BLaER1 (cell line): Measurements from ENCODE around the gene PGS1.

ENCODE experiments used
- H3K27ac ChIP-seq: shearing (Covaris generic); formaldehyde crosslinking; 2 replicates; pipeline ENCODE4 v1.8.1; 2022
- H3K27me3 ChIP-seq: shearing (Covaris generic); formaldehyde crosslinking; 2 replicates; pipeline ENCODE4 v1.8.1; 2022
- H3K36me3 ChIP-seq: shearing (Covaris generic); formaldehyde crosslinking; 2 replicates; pipeline ENCODE4 v1.8.1; 2022
- H3K4me1 ChIP-seq: shearing (Covaris generic); formaldehyde crosslinking; 2 replicates; pipeline ENCODE4 v1.8.1; 2022
- H3K4me2 ChIP-seq: shearing (Covaris generic); formaldehyde crosslinking; 2 replicates; pipeline ENCODE4 v1.8.1; 2022
- H3K4me3 ChIP-seq: shearing (Covaris generic); formaldehyde crosslinking; 2 replicates; pipeline ENCODE4 v1.8.1; 2022
- H3K9ac ChIP-seq: shearing (Covaris generic); formaldehyde crosslinking; 2 replicates; pipeline ENCODE4 v1.8.1; 2022
- H3K9me3 ChIP-seq: shearing (Covaris generic); formaldehyde crosslinking; 2 replicates; pipeline ENCODE4 v1.8.1; 2022
- H4K20me1 ChIP-seq: shearing (Covaris generic); formaldehyde crosslinking; 2 replicates; pipeline ENCODE4 v1.8.1; 2022
- Cebpa-rat ChIP-seq: shearing (Covaris generic); IDR thresholded peaks from 2 replicates; pipeline ENCODE4 v1.8.1; 2022

Gene PGS1

DNA sequence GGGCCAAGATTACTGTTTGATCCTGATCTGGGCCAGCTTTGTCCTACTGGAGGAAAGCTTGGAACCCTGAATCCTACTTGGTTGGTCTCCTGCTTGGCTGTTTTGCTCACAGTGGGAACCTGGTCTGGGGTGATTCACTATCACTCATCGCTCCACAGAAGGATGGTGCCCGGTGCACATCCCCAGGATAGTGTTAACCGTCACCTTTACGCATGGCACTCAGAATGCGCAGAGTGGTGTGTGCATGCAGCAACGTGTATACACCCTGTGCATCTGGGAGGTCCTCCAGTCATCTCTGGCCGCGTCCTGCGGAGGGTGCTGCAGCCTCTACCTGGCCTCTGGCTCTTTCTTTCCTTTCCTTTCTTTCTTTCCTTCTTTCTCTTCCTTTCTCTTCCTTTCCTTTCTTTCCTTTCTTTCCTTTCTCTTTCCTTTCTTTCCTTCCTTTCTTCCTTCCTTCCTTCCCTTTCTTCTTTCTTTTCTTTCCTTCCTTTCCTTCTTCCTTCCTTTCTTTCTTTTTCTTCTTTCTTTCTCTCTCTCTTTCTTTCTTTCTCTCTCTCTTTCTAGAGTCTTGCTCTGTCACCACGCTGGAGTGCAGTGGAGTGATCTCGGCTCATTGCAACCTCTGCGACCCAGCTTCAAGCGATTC is 31.7 kb upstream of the PGS1 start:
- Histone ChIP-seq H3K27me3 (peaks cover 32% of the 10 kb centered on the region), H3K4me1 (peaks cover 52% of the 10 kb centered on the region), H4K20me1 (peaks cover 9% of the 10 kb centered on the region; the same call in 1 of the 2 replicates), H3K9me3 (no peaks in the 10 kb centered on the region), H3K4me3 (no peak overlapping the region), H3K36me3 (no peaks in the 10 kb centered on the region), H3K9ac (no peak overlapping the region), H3K27ac (no peak overlapping the region), H3K4me2 (no peak overlapping the region)
- TF ChIP-seq Cebpa-rat: no peak

DNA sequence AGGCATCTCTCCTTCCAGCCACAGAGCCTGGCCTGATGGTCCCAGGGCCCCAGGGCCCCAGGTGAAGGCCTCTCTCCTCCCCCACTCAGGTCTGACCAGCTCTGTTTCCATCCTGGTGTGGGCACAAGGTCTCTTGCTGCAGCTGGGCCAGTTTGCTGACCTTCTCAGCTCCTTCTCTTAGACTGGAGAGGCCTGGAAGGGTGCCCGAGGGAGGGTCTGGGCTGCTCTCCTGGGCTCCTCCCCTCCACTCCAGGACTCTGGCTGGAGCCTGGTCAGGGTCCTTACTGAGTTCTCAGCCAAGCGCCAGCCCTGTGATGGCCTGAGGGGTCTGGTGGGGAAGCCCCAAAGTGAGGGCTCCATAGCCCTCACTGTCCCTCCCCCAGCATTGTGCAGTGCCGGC is 31.0 kb upstream of the PGS1 start:
- no peak overlapping the region for H3K4me2 ChIP-seq
- H4K20me1 ChIP-seq: peaks cover 4% of the 10 kb centered on the region; the same call in 1 of the 2 replicates
- no peak overlapping the region for H3K9ac ChIP-seq
- no peaks in the 10 kb centered on the region for H3K9me3 ChIP-seq
- TF ChIP-seq Cebpa-rat: no peak
- peaks cover 53% of the 10 kb centered on the region for H3K4me1 ChIP-seq
- H3K27ac ChIP-seq: no peak overlapping the region
- peaks cover 25% of the 10 kb centered on the region for H3K27me3 ChIP-seq
- no peak overlapping the region for H3K4me3 ChIP-seq
- H3K36me3 ChIP-seq: no peaks in the 10 kb centered on the region

- no peak for TF ChIP-seq Cebpa-rat
- no peaks in the 10 kb centered on the region for H4K20me1 ChIP-seq
Observed at GRCh38 chr17:78348055-78348770, 30.2 kb upstream of the PGS1 start.

GRCh38 chr17:78349891-78350642 is 28.4 kb upstream of the PGS1 start:
- no peak for TF ChIP-seq Cebpa-rat
- H3K4me3 ChIP-seq: no peak overlapping the region
- no peaks in the 10 kb centered on the region for H3K36me3 ChIP-seq
- H3K27ac ChIP-seq: no peak overlapping the region
- peak overlapping the region; percentile 97 for H3K4me2 ChIP-seq
- H3K27me3 ChIP-seq: peaks cover 21% of the 10 kb centered on the region
- H3K9me3 ChIP-seq: no peaks in the 10 kb centered on the region
- H3K9ac ChIP-seq: no peak overlapping the region
- peaks cover 47% of the 10 kb centered on the region for H3K4me1 ChIP-seq
- H4K20me1 ChIP-seq: no peaks in the 10 kb centered on the region

More at GRCh38 chr17:78348055-78348770, 30.2 kb upstream of the PGS1 start:
- Histone ChIP-seq H3K27ac (no peak overlapping the region), H3K36me3 (no peaks in the 10 kb centered on the region), H3K4me2 (no peak overlapping the region), H3K4me3 (no peak overlapping the region), H3K27me3 (peaks cover 19% of the 10 kb centered on the region), H3K9ac (no peak overlapping the region), H3K9me3 (no peaks in the 10 kb centered on the region), H3K4me1 (peaks cover 51% of the 10 kb centered on the region)

- Histone ChIP-seq H4K20me1 (no peaks in the 10 kb centered on the region), H3K4me3 (no peak overlapping the region), H3K36me3 (no peaks in the 10 kb centered on the region), H3K27me3 (peaks cover 31% of the 10 kb centered on the region), H3K4me1 (peaks cover 52% of the 10 kb centered on the region), H3K27ac (no peak overlapping the region), H3K4me2 (peak overlapping the region; percentile 97), H3K9ac (no peak overlapping the region), H3K9me3 (no peaks in the 10 kb centered on the region)
- TF ChIP-seq Cebpa-rat: no peak
Observed at GRCh38 chr17:78351449-78352006, 26.9 kb upstream of the PGS1 start.

DNA sequence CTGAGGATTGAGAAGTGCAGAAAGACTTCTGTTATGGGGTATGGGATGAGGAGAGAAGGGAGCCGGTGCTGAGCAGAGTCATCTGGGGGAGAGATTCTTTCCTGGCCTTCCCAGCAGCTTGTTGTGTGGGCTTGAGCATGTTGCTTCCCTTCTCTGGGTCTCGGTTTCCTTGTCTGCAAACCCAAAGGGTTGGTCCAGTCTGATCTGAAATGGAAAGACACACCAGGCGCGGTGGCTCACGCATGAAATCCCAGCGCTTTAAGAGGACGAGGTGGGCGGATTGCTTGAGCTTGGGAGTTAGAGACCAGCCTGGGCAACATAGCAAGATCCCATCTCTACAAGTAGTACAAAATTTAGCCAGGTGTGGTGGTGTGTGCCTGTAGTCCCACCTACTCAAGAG is 24.6 kb upstream of the PGS1 start:
- TF ChIP-seq Cebpa-rat: no peak
- peaks cover 52% of the 10 kb centered on the region for H3K27me3 ChIP-seq
- H3K36me3 ChIP-seq: no peaks in the 10 kb centered on the region
- no peak overlapping the region for H3K4me3 ChIP-seq
- H3K9me3 ChIP-seq: no peaks in the 10 kb centered on the region
- H3K4me2 ChIP-seq: no peak overlapping the region
- H3K4me1 ChIP-seq: peaks cover 47% of the 10 kb centered on the region
- H4K20me1 ChIP-seq: peaks cover 17% of the 10 kb centered on the region
- no peak overlapping the region for H3K9ac ChIP-seq
- H3K27ac ChIP-seq: no peak overlapping the region

DNA sequence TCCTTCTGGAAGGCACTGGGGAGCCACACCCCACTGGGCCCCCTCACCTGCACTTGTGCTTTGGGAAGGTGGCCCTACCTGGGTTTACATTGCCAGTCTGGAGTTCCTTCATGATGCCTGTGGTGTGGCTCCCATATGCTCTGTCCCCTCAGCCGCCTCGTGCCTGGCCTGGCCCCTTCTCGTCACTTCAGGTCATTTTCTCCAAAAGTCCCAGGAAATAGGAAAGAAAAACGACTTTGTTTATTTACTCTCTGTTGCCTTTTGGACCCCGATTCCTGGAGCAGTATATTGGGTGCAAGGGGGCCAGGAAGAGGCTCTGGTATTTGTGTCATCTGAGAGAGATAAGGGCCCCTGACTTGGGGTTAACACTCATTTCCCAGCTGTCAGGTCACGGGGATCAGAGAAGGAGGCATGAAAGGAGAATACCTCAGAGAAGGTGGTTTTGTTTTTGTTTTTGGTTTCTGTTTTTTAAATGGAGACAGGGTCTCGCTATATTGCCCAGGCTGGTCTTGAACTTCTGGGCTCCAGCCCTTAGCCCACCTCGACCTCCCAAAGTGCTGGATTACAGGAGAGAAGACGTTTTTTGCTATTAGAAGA is 23.3 kb upstream of the PGS1 start:
- no peak for TF ChIP-seq Cebpa-rat

DNA sequence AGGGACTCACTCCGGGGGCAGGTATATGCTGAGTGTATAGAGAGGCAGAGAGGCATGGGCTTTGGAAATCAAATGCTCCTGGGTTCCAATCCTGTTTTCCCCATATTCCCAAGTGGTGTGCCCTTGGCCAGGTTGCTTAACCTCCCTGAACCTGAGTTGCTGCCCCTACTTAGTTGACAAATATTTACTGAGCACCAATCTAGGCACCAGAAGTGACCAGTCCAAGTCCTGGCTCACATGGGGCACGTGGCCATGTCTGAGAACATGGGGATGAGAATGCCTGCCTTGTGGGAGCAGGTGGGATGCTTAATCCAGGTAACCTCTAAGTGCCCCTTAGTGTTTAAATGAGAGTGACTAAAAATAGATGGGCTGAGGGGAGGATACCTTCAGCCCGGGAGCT is 22.7 kb upstream of the PGS1 start:
- Histone ChIP-seq H3K36me3 (no peaks in the 10 kb centered on the region), H3K27ac (no peak overlapping the region), H3K9me3 (no peaks in the 10 kb centered on the region), H4K20me1 (peaks cover 28% of the 10 kb centered on the region), H3K4me1 (peaks cover 50% of the 10 kb centered on the region), H3K27me3 (peaks cover 71% of the 10 kb centered on the region), H3K4me3 (no peak overlapping the region), H3K4me2 (no peak overlapping the region), H3K9ac (no peak overlapping the region)
- no peak for TF ChIP-seq Cebpa-rat

More for the DNA sequence above, 23.3 kb upstream of the PGS1 start:
- Histone ChIP-seq H3K27ac (no peak overlapping the region), H3K9me3 (no peaks in the 10 kb centered on the region), H3K4me3 (no peak overlapping the region), H3K36me3 (no peaks in the 10 kb centered on the region), H3K9ac (no peak overlapping the region), H3K4me2 (no peak overlapping the region), H4K20me1 (peaks cover 28% of the 10 kb centered on the region), H3K27me3 (peaks cover 65% of the 10 kb centered on the region), H3K4me1 (peaks cover 51% of the 10 kb centered on the region)

DNA sequence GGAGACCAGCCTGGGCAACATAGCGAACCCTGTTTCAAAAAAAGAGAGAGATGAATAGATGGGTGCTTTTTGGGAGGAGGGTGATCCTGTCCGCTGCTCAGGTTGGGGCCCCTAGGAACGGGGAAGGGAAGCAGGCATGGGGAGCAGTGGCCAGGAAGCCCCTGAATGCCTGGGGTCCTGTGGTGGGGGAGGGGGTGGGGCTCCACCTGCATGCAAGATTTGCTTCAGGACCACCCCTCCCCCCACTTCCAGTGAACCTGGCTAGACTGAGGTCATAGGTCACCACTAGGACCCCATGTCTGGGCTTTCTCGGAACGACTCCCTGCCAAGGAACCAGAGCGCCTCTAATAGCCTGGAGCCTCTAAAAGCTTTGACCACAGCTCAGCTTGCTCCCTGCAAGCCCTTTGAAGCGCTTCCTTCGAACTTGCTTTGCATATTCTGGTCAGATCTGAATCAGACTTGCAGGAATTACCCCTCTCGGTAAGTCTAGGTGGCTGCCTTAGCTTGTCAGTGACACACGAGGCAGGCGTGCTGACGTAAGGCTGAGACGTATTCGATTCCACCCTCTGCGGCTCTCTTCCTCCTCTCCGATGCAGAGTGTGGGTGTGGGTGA is 22.2 kb upstream of the PGS1 start:
- Histone ChIP-seq H3K9me3 (no peaks in the 10 kb centered on the region), H3K4me1 (peaks cover 48% of the 10 kb centered on the region), H4K20me1 (peaks cover 28% of the 10 kb centered on the region), H3K27me3 (peaks cover 74% of the 10 kb centered on the region), H3K27ac (no peak overlapping the region), H3K4me2 (peak overlapping the region; percentile 30), H3K9ac (no peak overlapping the region), H3K4me3 (no peak overlapping the region), H3K36me3 (no peaks in the 10 kb centered on the region)
- TF ChIP-seq Cebpa-rat: no peak
